ENCODE data around the gene SCAPER.
"Not testable (repeated sequence)": the region's sequence is repeated elsewhere in the genome, so short reads cannot be mapped to it uniquely, and the experiment has no call there.

The SCAPER gene

GRCh38 chr15:76320012-76320411 lies 585.1 kb downstream of the SCAPER start:
- no peak for DNase-seq (ENCODE audit: low read depth in 1 of 2, low spot score in 1 of 2)
- TF ChIP-seq CTCF (IDR thresholded peaks at IDR 0.05; ENCODE audit: insufficient read depth, low read length) (no peak), GABPA (IDR thresholded peaks at IDR 0.05; ENCODE audit: low read depth) (no peak), SPI1 (IDR thresholded peaks at IDR 0.05; ENCODE audit: borderline replicate concordance, low read depth) (no peak), POLR2AphosphoS5 (IDR thresholded peaks at IDR 0.05; ENCODE audit: low read depth) (no peak), REST (IDR thresholded peaks at IDR 0.05; ENCODE audit: insufficient replicate concordance, low read depth) (no peak)
- H3K27me3 ChIP-seq (ENCODE audit: insufficient read depth, poor library complexity, severe bottlenecking) = no peaks in the 10 kb centered on the region
- no peak overlapping the region for H3K4me3 ChIP-seq (replicated peaks; ENCODE audit: insufficient read depth, low read length)
- H3K27ac ChIP-seq (replicated peaks) = no peak overlapping the region

- Histone ChIP-seq H3K27me3 (ENCODE audit: insufficient read depth, poor library complexity, severe bottlenecking) (no peaks in the 10 kb centered on the region), H3K4me3 (replicated peaks; ENCODE audit: insufficient read depth, low read length) (no peak overlapping the region), H3K27ac (replicated peaks) (no peak overlapping the region)
- TF ChIP-seq GABPA (IDR thresholded peaks at IDR 0.05; ENCODE audit: low read depth) (no peak), CTCF (IDR thresholded peaks at IDR 0.05; ENCODE audit: insufficient read depth, low read length) (no peak), POLR2AphosphoS5 (IDR thresholded peaks at IDR 0.05; ENCODE audit: low read depth) (no peak), SPI1 (IDR thresholded peaks at IDR 0.05; ENCODE audit: borderline replicate concordance, low read depth) (no peak), REST (IDR thresholded peaks at IDR 0.05; ENCODE audit: insufficient replicate concordance, low read depth) (no peak)
- no peak for DNase-seq (ENCODE audit: low read depth in 1 of 2, low spot score in 1 of 2)
Measured at GRCh38 chr15:76313731-76314130, 591.4 kb downstream of the SCAPER start.

DNA sequence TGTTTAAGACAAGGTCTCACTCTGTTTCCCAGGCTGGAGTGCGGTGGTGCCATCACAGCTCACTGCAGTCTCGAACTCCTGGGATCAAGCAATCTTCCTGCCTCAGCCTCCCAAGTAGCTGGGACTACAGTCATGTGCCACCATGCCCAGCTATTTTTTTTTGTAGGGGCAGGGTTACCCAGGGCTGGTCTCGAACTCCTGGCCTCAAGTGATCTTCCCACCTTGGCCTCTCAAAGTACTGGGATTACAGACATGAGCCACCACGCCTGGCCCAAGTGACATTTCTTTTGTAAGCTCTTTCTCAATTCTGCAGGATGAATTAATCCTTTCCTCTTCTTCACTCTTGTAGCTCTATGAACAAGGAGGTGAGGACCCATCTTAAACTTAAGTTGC lies 592.0 kb downstream of the SCAPER start:
- H3K27me3 ChIP-seq (ENCODE audit: insufficient read depth, poor library complexity, severe bottlenecking); H3K27ac ChIP-seq (replicated peaks); H3K4me3 ChIP-seq (replicated peaks; ENCODE audit: insufficient read depth, low read length); DNase-seq (ENCODE audit: low read depth in 1 of 2, low spot score in 1 of 2): not testable (repeated sequence)

DNA sequence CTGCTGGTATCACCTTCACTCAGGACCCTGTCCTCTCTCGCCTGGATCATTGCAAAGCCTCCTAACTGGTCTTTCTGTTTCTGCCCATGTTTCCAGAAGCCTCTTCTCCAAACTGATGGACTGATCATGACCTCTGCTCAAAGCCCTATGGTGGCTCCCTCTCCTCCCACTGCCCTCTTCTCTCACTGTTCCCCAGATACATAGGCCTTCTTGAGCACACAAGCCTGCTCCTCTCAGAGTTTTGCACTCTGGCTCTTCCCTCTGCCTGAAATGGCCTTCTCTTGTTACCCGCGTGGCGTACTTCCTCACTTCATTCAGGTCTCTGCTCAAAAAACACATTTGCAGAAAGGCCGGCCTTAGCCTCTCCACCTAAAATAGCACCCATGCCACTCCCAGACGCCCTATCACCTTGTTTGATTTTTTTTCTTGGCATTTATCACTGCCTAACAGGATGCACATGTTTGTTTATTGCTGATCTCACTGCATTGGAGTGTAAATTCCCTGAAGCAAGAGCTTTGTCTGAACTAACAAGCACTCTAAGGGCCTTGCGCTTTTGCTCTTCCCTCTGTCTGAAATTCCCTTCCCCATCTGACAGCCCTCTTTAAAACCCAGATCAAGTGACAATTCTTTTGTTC lies 592.5 kb downstream of the SCAPER start:
- Histone ChIP-seq H3K4me3 (replicated peaks; ENCODE audit: insufficient read depth, low read length) (no peak overlapping the region), H3K27ac (replicated peaks) (no peak overlapping the region), H3K27me3 (ENCODE audit: insufficient read depth, poor library complexity, severe bottlenecking) (no peaks in the 10 kb centered on the region)
- DNase-seq (ENCODE audit: low read depth in 1 of 2, low spot score in 1 of 2) = no peak
- no peak for TF ChIP-seq GABPA (IDR thresholded peaks at IDR 0.05; ENCODE audit: low read depth)
- TF ChIP-seq SPI1 (IDR thresholded peaks at IDR 0.05; ENCODE audit: borderline replicate concordance, low read depth) = no peak
- TF ChIP-seq POLR2AphosphoS5 (IDR thresholded peaks at IDR 0.05; ENCODE audit: low read depth) = no peak
- TF ChIP-seq REST (IDR thresholded peaks at IDR 0.05; ENCODE audit: insufficient replicate concordance, low read depth) = no peak
- TF ChIP-seq CTCF (IDR thresholded peaks at IDR 0.05; ENCODE audit: insufficient read depth, low read length) = no peak

Data from HL-60 (cell line).